CD4-positive, alpha-beta T cell treated with Interleukin-15 for 1 hour (primary cell): ENCODE results near the gene BASP1.
"Not testable (repeated sequence)": the region's sequence is repeated elsewhere in the genome, so short reads cannot be mapped to it uniquely, and the experiment has no call there.

Experiments
- DNase-seq: peaks from one replicate; pipeline ENCODE4 v3.0.0-alpha.2; 2020

BASP1 gene

GRCh38 chr5:17217493-17218352 lies at the start of gene BASP1:
Gene BASP1 (plus strand): TSS chr5:17217631. CDS start chr5:17275217, 57,586 bp downstream.
- peak; percentile 73 for DNase-seq

- no peak for DNase-seq
Observed at GRCh38 chr5:17169507-17169906, 47.9 kb upstream of the BASP1 start.

GRCh38 chr5:17172791-17173190 lies 44.6 kb upstream of the BASP1 start:
- DNase-seq, result no peak

- DNase-seq, result no peak
Observed at GRCh38 chr5:17174965-17175364, 42.5 kb upstream of the BASP1 start.

- DNase-seq, result no peak
Observed at GRCh38 chr5:17177501-17178372, 39.7 kb upstream of the BASP1 start.

- no peak for DNase-seq
Observed at GRCh38 chr5:17178373-17178675, 39.1 kb upstream of the BASP1 start.

- no peak for DNase-seq
Observed at GRCh38 chr5:17180330-17180843, 37.0 kb upstream of the BASP1 start.

GRCh38 chr5:17180864-17181723 lies 36.3 kb upstream of the BASP1 start:
- no peak for DNase-seq

GRCh38 chr5:17182494-17182893 lies 34.9 kb upstream of the BASP1 start:
- DNase-seq, result no peak

GRCh38 chr5:17182981-17183380 lies 34.5 kb upstream of the BASP1 start:
- DNase-seq, result no peak

- no peak for DNase-seq
Observed at GRCh38 chr5:17183831-17184230, 33.6 kb upstream of the BASP1 start.

- no peak for DNase-seq
Observed at GRCh38 chr5:17184588-17184987, 32.8 kb upstream of the BASP1 start.

GRCh38 chr5:17185349-17185748 lies 32.1 kb upstream of the BASP1 start:
- DNase-seq, result no peak

- DNase-seq, result no peak
Observed at GRCh38 chr5:17185773-17186172, 31.7 kb upstream of the BASP1 start.

GRCh38 chr5:17186256-17186655 lies 31.2 kb upstream of the BASP1 start:
- DNase-seq, result no peak

- DNase-seq, result no peak
Observed at GRCh38 chr5:17187011-17187785, 30.2 kb upstream of the BASP1 start.

GRCh38 chr5:17187786-17188170 lies 29.7 kb upstream of the BASP1 start:
- DNase-seq, result no peak

GRCh38 chr5:17189381-17190036 lies 27.9 kb upstream of the BASP1 start:
- peak; percentile 28 for DNase-seq

- DNase-seq, result no peak
Observed at GRCh38 chr5:17190242-17190778, 27.1 kb upstream of the BASP1 start.

GRCh38 chr5:17190799-17191391 lies 26.5 kb upstream of the BASP1 start:
- DNase-seq, result no peak

- not testable (repeated sequence) for DNase-seq
Observed at GRCh38 chr5:17191574-17191973, 25.9 kb upstream of the BASP1 start.
